ENCODE measurements around the gene LRRC55.

- TF ChIP-seq POLR2A (IDR thresholded peaks at IDR 0.05; ENCODE audit: low read length), result no peak
- no peak for TF ChIP-seq GATA1 (IDR thresholded peaks at IDR 0.05; ENCODE audit: low read depth, low read length)
These were observed 1.6 kb upstream of the LRRC55 start for GRCh38 chr11:57180081-57180561.

All from erythroblast (primary cell).